Stimulated activated CD8-positive, alpha-beta memory T cell treated with anti-CD3 and anti-CD28 coated beads, Interleukin-4, amount 100 ng/mL, for 24 hours (primary cell): Measurements from ENCODE around the gene CD44.
"Not testable (repeated sequence)": the region's sequence is repeated elsewhere in the genome, so short reads cannot be mapped to it uniquely, and the experiment has no call there.

Experiments
- DNase-seq: peaks from one replicate; pipeline ENCODE4 v3.0.0-alpha.2; 2020; ENCODE audit warnings: low read depth

The CD44 gene

DNA sequence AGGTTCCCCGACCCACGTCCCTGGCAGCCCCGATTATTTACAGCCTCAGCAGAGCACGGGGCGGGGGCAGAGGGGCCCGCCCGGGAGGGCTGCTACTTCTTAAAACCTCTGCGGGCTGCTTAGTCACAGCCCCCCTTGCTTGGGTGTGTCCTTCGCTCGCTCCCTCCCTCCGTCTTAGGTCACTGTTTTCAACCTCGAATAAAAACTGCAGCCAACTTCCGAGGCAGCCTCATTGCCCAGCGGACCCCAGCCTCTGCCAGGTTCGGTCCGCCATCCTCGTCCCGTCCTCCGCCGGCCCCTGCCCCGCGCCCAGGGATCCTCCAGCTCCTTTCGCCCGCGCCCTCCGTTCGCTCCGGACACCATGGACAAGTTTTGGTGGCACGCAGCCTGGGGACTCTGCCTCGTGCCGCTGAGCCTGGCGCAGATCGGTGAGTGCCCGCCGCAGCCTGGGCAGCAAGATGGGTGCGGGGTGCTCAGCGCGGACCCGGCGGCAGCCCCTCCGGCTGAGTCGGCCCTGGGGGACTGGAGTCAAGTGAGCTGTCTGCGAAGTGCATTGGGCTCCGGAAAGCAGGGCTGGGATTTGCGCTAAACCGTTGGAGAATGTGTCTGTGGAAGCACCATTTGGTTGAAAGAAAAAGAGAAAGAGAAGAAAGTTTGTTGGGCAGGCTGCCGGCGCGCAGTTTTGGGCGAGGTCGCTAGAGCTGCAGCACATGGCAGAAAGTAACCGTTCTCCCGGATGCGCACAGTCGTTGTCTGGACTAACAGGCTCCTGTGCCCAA lies at the start of gene CD44:
Gene CD44, plus strand, starts transcription at position 229 of the 779 bp plus-strand sequence. Its CDS starts 133 bp downstream, at position 362.
- peak; percentile 70 for DNase-seq

DNA sequence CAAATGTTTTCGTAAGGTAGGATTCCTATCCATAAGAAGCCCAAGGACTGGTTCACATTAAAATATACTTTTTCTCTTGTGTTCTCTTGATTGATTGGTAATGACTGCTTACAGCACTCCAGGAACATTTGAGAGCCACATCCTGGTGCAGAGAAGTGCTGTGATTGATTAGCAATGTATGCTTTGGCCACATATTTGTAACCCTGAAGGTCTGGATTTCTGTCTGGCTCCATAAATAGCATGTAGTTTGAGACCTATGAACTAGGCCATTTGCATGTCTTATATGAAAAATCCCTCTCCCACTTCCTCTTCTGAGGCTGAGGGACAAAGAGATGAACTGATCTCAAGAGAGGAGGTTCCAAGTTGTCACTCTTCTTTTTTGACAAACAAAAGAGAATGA lies 49.3 kb upstream of the CD44 start:
- no peak for DNase-seq

DNA sequence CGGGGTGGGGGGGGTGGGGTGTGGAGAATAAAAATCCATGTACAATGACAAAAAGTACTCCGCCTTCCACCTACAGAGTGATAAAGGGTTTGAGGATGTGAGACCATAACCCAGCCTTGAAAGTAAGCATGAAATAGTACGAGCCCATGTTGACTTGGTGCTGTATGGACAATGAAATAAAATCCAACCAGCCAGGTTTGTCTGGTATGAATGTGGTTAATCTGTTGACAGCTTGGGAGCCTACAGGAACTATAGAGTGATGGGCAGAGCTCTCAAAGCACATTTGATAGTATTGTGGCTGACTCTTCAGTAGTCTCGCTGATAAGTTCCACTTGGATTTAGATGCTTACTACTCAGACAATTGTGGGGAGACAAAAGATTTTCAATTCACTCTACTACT lies 48.8 kb upstream of the CD44 start:
- no peak for DNase-seq

DNA sequence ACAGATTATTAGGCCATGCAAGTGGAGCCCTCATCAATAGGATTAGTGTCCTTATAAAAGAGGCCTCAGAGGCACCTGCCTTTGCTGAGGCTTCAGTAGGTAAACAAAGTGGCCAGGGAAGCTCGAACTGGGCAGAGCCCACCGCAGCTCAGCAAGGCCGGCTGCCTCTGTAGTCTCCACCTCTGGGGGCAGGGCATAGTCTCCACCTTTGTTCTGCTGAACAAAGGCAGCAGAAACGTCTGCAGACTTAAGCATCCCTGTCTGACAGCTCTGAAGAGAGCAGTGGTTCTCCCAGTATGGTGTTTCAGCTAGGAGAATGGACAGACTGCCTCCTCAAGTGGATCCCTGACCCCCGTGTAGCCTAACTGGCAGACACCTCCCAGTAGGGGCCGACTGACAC lies 48.0 kb upstream of the CD44 start:
- DNase-seq: not testable (repeated sequence)

DNA sequence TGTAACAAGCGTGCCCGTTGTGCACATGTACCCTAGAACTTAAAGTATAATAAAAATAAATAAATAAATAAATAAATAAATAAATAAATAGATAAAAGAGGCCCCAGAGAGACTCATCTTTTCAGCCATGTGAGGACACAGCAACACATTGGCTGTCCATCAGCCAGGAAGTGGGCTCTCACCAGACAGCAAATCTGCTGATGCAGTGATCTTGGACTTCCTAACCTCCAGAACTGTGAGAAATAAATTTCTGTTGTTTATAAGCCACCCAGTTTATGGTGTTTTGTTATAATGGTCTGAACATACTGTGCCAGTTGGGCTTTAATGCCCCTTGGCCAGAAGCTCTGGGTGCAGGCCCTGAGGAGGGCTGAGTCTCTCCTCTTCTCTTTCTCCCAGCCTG lies 42.2 kb upstream of the CD44 start:
- no peak for DNase-seq

DNA sequence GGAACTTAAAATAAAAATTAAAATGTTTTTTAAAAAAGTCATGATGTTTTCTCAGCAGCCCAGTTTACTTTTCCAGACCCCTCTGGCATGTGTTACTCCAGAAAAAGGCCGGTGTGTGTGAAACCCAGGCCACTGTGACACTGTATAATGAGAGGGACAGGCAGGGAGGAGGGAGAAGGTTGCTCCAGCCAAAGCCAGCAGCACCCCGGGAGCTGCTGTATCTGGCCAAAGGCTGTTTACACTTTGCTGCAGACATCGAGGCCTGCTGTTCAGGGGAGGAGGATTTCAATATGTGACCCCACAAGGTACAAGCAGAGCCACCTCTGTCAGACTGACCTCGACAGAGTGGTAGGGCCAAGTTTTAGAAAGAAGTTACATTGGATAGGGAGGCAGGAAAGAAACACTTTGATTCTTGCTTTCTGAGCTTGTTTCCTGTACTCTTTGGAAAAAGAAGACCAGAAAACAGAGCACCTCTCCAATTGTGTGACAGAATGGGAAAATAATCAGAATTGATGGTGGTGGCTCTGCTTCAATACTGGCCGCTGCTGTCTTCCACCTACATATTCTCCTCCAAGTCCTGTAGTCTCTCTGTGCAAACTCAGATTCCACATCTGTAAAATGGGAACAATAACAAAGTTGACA lies 41.0 kb upstream of the CD44 start:
- DNase-seq: no peak

DNA sequence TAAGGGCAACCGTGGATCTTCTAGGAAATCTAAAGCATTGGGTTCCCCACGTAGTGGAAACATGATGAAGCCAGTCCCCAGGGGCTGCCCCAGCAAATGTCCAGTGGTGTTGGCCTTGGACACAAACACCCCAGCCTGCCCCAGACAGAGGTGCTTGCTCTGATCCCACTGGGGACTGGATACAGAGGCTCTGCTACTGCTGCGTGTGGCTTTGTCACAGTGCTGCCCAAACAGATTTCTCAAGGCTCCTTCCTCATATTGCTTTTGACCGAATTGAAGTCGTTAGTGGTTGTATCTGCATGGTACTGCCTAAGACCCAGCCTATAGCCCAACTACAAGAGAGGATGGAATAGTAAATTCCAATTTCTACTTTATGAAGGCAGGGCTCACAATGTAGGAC lies 40.1 kb upstream of the CD44 start:
- DNase-seq: no peak

DNA sequence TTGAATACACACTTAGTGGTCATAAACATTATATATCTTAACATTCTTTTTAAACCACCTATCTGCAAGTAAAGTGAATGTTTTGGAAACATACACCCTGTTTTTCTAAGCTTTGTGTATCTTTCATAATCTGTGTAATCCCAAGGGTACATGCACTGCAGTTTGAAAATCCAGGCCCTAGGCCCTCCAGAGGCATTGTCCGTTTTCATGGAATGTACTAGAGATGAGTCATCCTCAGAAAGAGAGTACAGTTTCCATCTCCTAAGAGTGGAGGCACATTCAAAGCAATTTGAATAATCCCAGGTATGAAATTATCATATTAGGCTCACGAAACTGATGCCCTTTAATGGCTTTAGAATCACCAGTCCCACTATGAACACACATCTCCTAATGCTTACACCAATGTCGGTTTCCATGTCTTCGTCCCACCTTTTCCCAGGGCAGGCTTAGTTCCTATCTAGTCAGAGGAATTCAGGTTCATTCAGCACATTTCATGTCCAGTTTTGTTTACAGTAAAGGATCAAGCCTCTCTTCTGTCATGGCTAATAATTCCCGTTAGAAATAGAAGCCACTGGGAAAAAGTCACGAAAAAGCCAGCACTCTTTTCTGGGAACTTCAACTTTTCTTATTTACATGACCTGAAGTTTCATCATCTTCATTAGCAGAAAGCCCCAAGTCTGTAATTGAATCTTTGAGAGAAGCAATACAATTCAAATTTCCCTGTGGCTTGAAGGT lies 39.5 kb upstream of the CD44 start:
- no peak for DNase-seq

DNA sequence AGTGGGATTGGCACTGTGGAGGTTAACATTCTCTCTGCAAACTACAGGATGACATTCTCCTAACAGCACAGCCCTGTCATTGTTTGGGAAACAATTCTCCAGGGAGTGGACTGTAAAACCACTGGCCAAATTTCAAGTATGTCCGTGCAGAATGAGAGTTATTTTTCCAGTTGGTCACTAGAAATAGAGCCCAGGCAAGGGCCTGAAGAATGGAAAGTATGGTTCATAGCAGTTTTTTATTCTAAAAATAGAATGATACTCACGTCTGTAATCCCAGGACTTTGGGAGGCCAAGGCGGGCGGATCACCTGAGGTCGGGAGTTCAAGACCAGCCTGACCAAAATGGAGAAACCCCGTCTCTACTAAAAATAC lies 39.0 kb upstream of the CD44 start:
- no peak for DNase-seq

DNA sequence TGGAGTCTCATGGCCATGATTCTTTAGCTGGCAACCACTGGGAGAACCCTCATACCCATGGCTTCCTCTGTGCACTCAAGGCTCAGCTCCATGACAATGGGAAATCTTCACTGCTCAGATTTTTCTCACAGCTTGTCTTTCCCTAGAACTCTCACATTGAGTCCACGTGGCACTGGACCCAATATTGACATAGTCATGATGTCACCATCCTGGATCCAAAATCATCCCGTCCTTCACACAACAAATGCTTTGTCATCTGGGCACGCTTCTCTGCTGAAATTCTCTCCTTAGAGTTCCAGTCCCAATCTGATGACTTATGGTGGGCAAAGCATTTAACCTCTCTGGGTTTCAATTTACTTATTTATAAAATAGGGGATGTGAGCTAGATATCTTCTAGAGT lies 37.7 kb upstream of the CD44 start:
- no peak for DNase-seq

DNA sequence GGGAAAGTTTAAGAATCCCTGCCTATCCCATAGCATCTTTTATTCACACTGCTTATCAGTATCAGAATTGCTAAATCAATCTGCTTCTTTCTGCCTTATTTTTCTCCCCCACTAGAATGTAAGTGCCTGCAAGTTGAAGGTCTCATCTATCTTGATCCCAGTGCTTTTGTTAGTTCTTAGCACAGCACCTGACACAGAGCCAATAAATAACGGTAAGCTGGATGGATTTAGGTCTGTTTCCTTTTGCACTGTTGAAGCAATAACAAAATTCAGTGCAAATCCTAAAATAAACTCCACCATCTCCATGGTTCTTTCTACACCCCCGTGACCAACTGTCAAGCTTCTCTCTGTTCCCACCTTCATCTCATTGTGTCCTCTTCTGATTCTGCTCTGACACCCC lies 36.7 kb upstream of the CD44 start:
- no peak for DNase-seq

DNA sequence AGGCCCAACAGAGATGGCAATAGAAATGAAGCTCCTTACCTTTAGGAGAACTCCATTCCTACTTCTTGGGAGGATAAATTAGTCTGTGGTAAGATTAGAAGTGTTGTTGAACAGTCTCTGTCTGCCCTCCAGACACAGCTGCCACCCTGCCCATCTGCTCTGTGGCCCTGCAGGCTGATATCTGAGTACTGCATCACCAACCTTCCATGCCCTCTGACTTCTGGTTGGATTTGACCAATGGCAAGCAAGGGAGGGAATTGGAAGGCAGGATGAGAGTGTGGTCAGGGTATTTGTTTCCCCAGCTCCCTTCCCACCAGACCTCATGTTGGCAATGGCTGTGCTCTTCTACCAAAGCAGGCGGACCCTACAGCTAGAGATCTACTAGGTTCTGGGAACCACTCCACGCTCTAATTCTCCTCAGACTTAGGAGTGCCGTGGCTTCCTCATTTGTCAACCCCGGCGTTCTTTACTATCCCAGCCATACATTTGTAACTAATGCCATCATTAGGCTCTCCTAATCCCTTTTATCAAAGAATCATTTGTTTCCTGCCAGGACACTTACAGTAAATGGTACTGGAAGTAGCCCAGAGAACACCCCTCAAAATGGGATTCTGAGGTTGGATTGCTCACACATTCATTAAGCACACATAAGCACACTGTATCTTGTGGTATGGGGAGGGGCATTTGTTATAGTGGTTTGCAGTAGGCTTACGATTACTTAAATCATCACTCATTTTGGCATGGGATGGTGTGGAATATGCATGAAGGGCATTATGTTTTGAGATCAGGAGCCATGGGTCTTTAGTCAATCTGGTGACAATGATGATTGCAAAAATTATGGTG lies 35.4 kb upstream of the CD44 start:
- DNase-seq: no peak

DNA sequence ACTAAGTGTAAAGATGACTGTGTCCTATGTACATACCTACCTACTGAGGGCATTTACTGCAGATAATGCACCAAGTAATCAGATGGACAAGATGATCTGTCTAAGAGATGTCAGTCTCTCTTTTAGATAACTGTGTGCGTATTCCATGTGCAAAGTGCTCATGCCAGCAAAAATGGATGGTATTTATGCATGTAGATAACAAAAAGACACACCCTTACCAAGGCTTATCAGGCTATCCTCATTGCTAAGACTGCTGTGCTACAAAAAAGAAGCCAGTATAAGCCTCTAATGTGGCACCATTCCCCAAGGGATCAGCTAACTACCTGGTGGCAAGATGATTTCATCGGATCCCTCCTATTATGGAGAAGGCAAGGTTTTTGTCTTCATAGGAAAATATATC lies 34.3 kb upstream of the CD44 start:
- no peak for DNase-seq

DNA sequence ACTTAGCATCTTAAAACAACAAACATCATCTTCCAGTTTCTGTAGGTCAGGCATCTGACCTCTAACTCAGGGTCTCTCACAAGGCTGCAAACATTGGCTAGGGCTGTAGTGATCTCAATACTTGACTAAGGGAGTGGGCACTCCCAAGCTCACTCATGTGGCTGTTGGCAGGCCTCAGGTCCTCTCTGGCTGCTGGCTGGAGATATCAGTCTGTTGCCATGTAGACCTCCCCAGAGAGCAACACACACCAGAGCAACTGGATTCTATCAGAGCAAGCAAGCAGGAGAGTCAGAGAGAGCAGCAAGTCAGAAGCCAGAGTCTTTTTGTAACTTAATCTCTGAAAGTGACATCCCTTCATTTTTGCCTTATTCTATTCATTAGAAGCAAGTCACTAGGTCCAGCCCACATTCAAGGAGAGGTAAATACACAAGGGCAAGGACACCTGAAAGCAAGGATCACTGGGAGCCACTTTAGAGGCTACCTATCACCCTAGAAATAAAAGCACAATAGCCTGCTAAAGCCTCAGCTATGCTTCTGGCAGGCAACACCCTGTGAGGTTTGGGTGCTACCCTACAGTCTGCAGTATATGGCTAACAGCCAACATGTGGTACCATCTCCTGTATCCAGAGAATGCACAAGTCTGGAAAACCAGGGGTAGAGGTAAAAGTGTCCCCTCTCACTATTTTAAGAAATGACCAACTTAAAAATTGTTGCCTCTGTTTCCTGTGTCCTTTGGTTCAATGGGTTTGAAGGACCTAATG lies 33.5 kb upstream of the CD44 start:
- DNase-seq: no peak

DNA sequence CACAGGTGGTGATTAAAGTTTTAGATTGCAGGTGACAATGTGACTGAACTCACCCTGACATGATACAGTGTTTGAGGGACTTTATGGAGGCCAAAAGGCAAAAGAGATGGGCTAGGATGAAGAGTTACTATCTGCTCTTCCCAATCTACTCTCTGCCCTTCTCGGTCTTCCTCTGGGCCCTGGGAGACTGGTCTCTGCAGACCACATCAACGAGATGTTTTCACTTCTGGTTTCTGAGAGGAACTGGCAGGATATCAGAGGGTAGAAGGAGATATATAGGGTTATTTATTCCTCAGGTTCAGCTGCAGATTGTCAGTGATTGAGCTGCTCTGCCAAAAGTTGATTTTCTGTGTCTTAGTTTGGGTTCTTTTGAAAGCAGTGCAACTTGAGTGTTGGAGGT lies 32.4 kb upstream of the CD44 start:
- no peak for DNase-seq

DNA sequence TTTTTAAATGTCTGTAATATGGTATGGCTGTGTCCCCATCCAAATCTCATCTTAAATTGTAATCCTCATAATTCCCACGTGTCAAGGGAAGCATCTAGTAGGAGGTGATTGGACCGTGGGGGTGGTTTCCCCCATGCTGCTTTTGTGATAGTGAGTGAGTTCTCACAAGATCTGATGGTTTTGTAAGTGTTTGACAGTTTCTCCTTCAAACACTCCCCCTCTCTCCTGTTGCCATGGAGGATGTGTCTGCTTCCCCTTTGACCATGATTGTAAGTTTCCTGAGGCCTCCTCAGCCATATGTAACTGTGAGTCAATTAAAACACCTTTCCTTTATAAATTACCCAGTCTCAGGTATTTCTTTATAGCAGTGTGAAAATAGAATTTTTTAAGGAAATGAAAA lies 31.1 kb upstream of the CD44 start:
- no peak for DNase-seq

DNA sequence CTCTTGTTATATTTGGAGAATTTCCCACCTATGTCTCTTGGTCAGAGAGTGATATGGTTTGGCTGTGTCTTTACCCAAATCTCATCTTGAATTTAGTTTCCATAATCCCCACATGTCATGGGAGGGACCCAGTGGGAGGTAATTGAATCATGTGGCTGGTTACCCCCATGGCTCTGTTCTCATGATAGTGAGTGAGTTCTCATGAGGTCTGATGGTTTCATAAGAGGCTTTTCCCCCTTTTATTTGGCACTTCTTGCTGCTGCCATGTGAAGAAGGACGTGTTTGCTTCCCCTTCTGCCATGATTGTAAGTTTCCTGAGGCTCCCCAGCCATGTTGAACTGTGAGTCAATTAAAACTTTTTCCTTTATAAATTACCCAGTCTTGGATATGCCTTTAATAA lies 30.6 kb upstream of the CD44 start:
- DNase-seq: not testable (repeated sequence)

DNA sequence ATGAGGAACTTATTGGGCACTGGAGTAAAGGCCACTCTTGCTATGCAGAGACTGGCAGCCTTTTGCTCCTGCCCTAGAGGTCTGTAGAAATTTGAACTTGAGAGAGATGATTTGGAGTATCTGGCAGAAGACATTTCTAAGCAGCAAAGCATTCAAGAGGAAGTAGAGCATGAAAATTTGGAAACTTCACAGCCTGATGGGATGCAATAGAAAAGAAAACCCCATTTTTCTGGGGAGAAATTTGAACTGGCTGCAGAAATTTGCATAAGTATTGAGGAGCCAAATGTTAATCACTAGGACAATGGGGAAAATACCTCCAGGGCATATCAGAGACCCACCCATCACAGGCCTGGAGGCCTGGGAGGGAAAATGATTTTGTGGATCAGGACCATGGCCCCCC lies 29.9 kb upstream of the CD44 start:
- no peak for DNase-seq

DNA sequence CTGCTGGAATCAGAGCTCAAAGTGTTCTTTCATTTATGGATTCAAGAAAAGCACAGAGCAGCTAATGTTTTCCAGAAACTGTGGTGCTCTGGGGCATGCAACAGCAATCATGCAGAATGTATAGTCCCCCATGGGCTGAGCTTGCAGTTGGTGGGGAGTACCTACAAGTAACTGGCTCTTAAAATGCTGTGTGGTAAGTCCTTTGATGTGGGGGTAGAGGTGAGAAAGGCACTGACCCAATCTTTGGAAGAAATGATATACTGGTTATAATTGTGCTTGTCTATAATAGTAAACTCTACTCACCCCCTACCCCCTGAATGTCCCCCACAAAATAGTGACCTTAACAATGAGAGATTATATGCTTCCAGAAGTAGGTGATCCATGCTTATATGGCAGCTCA lies 29.1 kb upstream of the CD44 start:
- DNase-seq: no peak

DNA sequence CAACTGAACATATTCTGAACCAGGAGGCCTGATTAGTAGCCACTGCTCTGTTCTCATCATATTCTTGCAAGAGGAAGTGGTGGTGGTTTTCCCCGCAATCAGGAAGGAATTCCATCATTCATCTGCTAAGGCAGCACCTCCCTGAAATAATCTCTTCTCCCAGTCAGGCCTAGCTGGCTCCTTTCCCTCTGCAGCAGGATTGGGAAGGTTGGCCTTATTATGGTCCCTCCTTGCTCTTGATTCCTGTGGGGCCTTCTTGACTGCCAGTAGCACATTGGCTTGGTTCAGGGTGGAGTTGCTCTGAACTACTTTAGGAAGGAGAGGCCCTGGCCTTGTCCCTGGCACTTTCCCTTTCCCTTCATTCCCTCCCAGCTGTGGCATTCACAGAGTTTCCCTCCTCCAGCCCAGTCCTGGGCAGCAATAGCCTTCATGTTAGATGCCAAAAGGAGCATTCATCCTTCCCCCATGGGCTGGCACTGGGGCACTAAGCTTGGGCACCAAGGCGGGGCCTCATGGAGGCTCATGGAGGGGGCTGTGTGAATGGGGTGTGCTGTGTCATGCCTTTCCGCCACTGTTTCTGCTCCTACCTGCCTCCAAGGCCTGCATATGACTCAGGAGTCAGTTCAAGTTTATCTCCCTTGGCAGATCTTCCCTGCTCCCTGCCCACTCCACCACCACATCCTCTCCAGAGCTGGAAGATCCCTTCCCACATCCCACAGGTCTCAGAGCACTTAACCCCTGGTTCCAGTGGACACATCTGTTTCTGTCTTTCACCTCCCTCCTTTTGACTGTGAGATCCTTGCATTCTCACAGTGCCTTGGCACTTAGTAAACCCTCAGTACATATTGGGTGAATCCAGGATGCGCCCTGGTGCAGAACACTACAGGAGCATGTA lies 27.6 kb upstream of the CD44 start:
- DNase-seq: no peak
